Skeletal muscle cell (primary cell): ENCODE measurements around the gene SH2D4B.

Experiments used
- DNase-seq: peaks from one replicate; pipeline ENCODE4 v3.0.0-alpha.2; 2010; ENCODE audit warnings: low read depth
- H3K4me3 ChIP-seq: 2 replicates; pipeline ENCODE4 v1.5.1; 2011; ENCODE audit warnings: low read depth, mild to moderate bottlenecking, control low read depth, low read length, moderate library complexity

Gene SH2D4B

DNA sequence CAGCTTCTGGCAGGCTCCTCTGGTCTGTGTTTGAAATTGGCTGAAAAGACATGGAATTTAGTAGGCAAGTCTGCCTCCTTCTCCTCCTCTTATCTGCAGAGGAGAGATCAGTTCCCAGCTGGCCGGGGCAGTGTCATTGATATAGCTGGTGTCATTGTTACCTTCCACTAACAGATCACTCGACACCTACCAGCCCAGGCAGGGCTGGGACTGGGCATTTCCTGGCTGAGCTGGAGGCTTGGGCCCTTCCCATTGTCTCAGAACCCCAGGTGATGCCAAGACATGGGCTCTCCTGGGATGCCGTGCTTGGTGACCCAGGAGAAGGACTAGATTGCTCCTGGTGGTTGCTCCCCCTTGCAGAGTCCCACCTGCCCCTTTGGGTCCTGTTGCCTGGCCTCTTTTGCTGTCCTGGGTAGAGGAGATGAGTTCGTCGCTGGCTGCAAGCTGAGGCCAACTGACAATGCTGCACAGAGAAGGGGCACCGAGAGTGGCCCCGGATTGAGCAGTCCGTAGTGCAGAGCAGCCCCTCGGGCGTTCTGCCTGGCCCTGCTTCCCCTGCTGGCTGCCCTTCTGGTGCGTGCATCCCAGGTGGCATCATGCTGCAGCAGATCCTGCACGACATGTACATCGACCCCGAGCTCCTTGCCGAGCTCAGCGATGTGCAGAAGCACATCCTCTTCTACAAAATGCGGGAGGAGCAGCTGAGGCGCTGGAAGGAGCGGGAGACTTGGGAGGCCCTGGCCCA lies at the start of gene SH2D4B:
Gene SH2D4B, plus strand, starts transcription at position 167 of the 745 bp plus-strand sequence. Its CDS starts 430 bp downstream, at position 597.
- H3K4me3 ChIP-seq: no peak within 1 kb of the TSS
- DNase-seq: no peak

DNA sequence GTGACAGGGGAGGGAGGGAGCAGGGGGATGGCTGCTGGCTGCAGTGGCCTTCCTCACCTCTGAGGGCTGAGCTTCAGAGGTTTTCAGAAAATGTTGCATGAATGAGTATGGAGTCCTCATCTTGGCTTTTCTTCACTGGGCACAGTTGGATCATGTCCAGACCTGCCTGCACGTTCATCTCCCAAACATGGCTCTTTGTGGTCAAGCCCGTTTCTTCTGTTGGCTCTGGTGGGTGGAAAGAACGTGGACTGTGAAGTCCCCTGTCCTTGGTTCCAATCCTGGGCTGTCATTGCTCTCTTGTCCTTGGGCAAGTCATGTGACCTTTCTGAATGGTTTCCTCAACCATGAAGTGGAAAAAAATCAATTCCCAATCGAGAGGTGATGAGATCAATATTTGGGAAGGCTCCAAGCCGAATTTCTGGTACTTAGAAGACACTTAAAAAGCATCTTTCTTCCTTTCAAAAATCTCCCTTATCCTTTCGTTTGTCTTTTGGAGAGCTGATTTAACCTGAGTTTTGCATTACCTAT lies 49.1 kb upstream of the SH2D4B start:
- H3K4me3 ChIP-seq: no peak overlapping the region
- no peak for DNase-seq

- no peak for DNase-seq
- H3K4me3 ChIP-seq: no peak overlapping the region
Measured at GRCh38 chr10:80489371-80490112, 48.2 kb upstream of the SH2D4B start.

DNA sequence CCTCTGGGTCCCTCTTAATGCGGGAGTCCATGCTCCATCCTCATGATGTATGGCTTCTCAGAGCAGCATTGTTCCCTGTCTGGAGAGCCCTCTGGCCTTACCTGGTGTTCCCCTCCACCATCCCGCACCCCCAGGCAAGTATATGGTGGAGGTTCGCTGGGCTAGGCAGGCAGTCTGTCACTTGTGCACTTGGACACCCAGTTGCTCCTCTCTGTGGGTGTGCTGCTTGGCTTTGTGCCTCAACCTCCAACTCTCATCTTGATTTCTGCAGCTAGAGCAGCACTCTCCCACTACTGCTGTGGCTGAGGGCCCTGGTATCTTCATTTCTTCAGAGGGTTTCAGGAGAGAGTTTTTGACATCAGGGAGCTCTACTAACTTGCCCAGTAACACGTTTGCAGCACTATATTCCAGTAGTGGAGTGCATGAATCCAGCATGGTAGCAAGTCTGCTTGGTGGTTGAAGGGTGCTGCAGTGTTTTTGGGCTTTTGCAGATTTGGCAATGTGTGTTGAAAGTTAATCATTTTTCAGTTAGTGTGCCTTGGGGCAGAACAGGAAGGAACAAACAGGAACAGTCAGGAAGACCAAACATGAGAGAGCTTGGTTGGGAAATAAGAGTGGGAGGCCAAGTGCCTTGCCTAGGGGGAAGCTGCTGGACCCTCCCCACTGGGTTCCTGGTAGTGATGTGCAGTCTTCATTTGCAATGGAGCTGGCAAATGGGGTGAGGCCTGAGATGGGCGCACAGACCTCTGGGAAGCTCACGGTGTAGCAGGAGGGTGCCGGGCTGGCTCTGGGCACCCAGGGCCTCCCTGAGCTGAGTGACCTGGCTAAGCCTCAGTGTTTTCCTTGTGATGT lies 46.2 kb upstream of the SH2D4B start:
- DNase-seq: no peak

DNA sequence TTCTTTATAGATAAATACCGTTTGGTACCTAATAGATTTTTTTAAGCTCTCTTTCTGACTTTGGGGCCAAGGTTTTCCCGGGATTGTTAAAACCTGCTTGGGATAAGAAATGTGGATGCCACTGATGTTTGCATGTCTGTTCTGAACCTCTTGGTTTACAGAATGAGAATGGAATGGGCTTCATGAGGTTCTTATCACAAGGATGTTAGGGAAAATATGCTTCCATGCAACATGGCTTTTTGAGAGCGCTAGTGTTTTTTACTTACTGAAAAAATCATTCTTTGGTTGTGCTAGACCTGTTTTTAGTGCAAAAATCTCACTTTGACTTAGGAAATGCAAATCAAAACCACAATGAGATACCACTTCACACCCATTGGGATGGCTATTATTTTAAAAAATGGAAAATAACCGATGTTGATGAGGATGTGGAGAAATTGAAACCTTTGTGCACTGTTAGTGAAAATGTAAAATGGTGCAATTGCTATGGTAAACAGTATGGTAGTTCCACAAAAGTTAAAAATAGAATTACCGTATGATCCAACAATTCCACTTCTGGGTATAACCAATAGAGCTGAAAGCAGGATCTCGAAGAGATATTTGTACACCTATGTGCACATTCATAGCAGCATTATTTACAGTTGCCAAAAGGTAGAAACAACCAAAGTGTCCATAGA lies 44.7 kb upstream of the SH2D4B start:
- DNase-seq: no peak
- H3K4me3 ChIP-seq: no peak overlapping the region

More for the DNA sequence above, 46.2 kb upstream of the SH2D4B start:
- no peak overlapping the region for H3K4me3 ChIP-seq

DNA sequence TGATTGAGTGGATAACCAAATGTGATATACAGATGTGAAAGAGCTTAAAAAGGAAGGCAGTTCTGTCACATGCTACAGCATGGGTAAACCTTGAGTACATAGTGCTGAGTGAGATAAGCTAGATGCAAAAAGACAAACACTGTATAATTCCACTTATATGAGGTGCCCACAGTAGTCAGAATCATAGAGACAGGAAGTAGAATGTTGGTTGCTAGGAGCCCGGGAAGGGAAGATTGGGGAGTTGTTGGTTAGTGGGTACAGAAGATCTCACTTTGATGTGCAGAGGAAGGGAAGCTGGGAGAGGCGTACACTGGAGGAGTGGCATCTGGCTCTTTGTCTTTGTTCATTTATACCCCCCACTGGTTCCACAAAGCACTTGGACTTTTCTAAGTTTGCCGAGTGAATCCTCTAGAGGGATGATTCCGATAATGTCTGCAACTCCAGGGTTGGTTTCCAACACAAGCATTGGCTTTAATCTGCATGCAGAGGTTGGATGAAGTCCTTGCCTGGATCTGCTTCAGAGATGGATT lies 44.1 kb upstream of the SH2D4B start:
- DNase-seq: peak; percentile 90
- no peak overlapping the region for H3K4me3 ChIP-seq

DNA sequence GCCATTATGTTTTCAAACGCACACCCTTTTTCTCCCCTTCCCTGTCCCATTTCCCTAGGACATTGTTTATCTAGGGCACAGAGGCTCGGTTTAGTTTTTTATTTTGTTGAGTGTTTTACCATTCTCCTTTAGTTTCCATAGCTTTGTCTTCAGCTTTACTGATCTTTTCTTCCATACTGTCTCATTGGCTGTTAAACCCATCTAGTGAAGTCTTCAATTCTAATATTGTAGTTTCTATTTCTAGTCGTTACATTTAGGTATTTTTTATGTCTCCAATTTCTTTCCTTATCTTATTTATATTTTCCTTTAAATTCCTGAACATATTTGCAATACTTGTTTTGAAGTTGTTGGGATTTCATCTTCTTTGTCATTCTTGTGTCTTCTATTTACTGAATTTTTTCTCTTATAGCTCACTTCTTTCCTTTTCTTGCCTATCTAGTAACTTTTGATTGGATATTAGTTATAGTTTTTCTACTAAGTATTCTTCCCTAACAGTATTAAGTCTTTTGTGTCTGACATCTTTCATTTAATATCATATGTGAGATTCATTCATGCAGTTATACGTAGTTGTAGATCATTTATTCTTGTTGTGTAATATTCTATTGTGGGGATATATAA lies 41.0 kb upstream of the SH2D4B start:
- H3K4me3 ChIP-seq: no peak overlapping the region
- DNase-seq: no peak

DNA sequence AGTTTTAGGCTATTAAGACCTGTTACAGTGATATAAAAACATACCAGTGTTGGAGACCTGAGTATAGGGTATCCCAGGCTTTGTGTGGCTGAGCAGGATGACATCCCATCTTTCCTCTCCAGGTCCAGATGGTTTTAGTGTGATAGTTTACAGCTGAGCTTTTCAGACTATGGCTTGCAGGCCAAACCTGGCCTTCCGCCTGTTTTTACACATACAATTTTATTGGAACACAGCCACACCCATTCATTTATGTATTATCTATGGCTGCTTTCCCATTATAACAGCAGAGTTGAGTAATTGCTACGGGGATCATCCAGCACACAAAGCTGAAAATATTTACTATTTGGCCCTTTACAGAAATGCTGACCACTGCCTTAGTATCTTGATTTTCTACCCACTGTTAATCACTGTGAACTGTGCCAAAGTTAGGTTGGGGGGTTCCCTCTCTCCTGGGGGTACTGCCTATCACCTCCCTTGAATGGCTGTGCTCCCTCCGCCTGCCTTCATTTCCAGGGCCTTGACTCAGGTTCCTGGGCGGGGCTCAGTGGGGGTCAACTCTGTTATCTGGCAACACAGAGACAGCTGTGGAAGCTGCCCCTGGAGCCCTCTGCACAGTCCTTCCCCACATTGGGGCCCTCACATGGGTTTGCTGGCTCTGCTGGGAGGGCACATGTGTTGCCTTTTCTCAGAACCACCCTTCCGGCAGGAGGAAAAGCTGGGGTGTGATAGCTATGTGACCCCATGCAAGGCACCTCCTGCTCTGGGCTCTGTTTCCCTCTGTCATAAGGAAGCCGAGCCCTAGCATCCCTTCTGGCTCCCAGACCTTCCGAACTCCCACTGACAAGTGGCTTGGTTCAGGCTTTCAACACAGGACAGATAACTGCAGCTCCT lies 40.3 kb upstream of the SH2D4B start:
- peak; percentile 69 for DNase-seq
- no peak overlapping the region for H3K4me3 ChIP-seq

GRCh38 chr10:80498078-80498832 lies 39.4 kb upstream of the SH2D4B start:
- no peak overlapping the region for H3K4me3 ChIP-seq
- DNase-seq: no peak

GRCh38 chr10:80498833-80499741 lies 38.6 kb upstream of the SH2D4B start:
- DNase-seq: peak; percentile 98
- no peak overlapping the region for H3K4me3 ChIP-seq

GRCh38 chr10:80500572-80501380 lies 36.9 kb upstream of the SH2D4B start:
- no peak for DNase-seq
- H3K4me3 ChIP-seq: no peak overlapping the region

DNA sequence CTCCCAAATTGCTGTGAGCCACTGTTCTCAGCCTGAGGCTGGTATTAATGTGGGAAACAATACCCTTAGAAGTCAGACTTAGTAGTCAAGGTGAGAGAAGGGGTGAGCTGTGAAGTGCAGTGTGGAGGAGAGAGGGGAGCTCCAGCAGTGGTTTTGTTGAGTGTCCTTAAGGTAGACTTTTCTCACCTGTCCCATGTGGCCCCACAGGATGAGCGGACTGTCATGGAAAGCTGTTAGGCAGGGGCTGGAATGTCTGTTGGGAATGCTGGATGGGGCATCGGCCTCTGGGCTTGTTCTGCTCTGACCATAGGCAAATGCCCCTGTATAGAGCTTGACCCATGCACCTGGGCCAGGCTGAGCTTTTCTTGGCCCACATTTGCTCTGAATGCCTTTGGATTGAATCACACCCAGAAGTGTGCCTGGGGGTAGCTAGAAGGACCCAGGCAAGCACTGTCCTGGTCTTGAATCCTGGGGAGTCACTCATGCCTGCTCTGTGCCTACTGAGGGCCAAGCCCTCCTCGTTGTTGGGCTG lies 36.3 kb upstream of the SH2D4B start:
- no peak overlapping the region for H3K4me3 ChIP-seq
- DNase-seq: no peak

- no peak overlapping the region for H3K4me3 ChIP-seq
- no peak for DNase-seq
Measured at GRCh38 chr10:80501913-80502521, 35.7 kb upstream of the SH2D4B start.
